ENCODE measurements around the gene PACSIN3. TPM values are rescaled to one million over a fixed set of nuclear protein-coding genes. Genes with fewer than 3 reads are reported as not detected.
A peak's percentile ranks its signal among the peaks of the same experiment; 100 is the strongest.

The PACSIN3 gene
- total RNA-seq, 1 donor from 2014 or later: 69.4 TPM

DNA sequence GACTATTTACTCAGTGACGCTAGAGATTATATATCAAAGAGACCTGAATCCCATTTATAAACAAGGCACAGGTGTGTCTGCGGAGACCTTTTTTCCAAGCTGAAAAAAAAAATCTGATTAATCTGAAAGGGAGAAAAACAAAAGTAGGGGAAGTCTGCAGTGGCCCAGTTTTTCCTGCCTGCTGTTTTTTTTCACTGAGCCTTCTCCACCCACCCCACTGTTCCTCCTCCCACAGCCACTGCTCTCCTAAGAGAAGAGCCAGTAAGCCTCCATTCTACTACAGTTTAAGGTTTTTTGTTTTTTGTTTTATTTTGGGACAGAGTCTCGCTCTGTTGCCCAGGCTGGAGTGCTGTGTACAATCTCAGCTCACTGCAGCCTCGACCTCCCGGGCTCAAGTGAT, 28.0 kb downstream of the PACSIN3 start:
- Mint-ChIP-seq H3K27me3 (ENCODE audit: low read depth) (no peaks in the 10 kb centered on the region), H3K4me3 (ENCODE audit: unreplicated experiment) (no peak overlapping the region), H3K27ac (ENCODE audit: unreplicated experiment) (no peak overlapping the region), H3K4me1 (ENCODE audit: low read depth) (peaks cover 16% of the 10 kb centered on the region), H3K36me3 (ENCODE audit: low read depth) (peaks cover 2% of the 10 kb centered on the region), H3K9me3 (ENCODE audit: low read depth) (no peaks in the 10 kb centered on the region)
- no peak for DNase-seq (ENCODE audit: low spot score)
- TF ChIP-seq, protein P1, sequence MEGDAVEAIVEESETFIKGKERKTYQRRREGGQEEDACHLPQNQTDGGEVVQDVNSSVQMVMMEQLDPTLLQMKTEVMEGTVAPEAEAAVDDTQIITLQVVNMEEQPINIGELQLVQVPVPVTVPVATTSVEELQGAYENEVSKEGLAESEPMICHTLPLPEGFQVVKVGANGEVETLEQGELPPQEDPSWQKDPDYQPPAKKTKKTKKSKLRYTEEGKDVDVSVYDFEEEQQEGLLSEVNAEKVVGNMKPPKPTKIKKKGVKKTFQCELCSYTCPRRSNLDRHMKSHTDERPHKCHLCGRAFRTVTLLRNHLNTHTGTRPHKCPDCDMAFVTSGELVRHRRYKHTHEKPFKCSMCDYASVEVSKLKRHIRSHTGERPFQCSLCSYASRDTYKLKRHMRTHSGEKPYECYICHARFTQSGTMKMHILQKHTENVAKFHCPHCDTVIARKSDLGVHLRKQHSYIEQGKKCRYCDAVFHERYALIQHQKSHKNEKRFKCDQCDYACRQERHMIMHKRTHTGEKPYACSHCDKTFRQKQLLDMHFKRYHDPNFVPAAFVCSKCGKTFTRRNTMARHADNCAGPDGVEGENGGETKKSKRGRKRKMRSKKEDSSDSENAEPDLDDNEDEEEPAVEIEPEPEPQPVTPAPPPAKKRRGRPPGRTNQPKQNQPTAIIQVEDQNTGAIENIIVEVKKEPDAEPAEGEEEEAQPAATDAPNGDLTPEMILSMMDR (IDR thresholded peaks at IDR 0.05): no peak

DNA sequence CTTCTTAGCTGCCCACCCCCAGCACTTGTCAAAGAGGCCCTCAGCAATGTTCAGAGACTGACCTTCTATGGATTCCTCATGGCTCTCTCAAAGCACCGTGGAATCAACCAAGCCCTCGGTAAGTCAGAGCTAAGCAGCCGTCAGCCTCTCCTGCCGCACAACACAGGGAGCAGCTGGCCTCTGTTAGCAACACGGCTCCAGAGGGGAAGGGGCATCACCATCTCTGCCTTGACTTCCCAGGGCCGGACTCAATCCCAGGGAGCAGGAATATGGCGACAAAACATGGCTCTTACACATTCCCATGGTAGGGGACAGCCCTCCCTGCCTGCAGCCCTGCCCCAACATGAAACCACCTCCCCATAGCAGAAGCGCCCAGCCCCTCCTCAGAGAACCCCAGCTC, 28.4 kb downstream of the PACSIN3 start:
- H3K36me3 Mint-ChIP-seq (ENCODE audit: low read depth): peaks cover 2% of the 10 kb centered on the region
- H3K9me3 Mint-ChIP-seq (ENCODE audit: low read depth): no peaks in the 10 kb centered on the region
- no peak overlapping the region for H3K27ac Mint-ChIP-seq (ENCODE audit: unreplicated experiment)
- H3K4me1 Mint-ChIP-seq (ENCODE audit: low read depth): peaks cover 21% of the 10 kb centered on the region
- no peaks in the 10 kb centered on the region for H3K27me3 Mint-ChIP-seq (ENCODE audit: low read depth)
- no peak overlapping the region for H3K4me3 Mint-ChIP-seq (ENCODE audit: unreplicated experiment)
- TF ChIP-seq, protein P1 (IDR thresholded peaks at IDR 0.05): no peak
- peak; percentile 39 for DNase-seq (ENCODE audit: low spot score)

DNA sequence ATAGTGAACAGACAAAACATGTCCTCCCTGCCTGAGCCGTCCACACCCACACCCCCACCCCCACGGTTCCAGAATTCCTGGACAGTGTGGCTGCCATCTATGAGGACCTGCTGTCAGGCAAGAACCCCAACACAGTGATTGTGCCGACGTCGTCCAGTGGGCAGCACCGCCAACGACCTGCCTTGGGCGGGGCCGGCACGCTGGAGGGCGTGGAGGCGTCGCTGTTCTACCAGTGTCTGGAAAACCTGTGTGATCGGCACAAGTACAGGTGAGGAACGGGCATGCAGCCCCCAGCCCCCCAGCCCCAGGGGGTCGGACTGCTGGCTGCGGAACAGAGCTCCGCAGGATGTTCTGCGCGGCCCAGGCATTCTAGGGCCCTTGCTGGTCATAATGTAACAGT, 29.3 kb downstream of the PACSIN3 start:
- Mint-ChIP-seq H3K4me3 (ENCODE audit: unreplicated experiment) (no peak overlapping the region), H3K4me1 (ENCODE audit: low read depth) (peaks cover 19% of the 10 kb centered on the region)
- TF ChIP-seq, protein P1 (IDR thresholded peaks at IDR 0.05): no peak

DNA sequence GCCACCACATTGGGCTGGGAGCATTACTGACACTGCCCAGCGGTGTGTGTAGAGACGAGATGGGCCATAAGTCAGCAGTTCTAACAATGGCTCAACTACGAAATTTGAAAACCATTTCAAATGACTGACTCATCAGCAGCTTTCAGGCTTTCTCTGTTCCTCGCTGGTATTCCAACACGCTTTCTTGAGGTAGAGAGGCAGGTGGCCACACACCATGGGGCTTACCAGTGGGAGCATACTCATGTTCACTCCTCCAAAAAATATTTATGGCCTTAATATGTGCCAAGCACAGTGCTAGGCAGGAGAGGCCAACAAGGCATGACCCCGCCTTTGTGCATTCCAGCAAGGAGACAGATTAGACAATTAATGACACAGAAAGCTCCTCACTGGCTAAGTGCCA, 29.9 kb downstream of the PACSIN3 start:
- Mint-ChIP-seq H3K36me3 (ENCODE audit: low read depth) (peaks cover 2% of the 10 kb centered on the region), H3K4me1 (ENCODE audit: low read depth) (peaks cover 17% of the 10 kb centered on the region), H3K9me3 (ENCODE audit: low read depth) (no peaks in the 10 kb centered on the region), H3K27me3 (ENCODE audit: low read depth) (no peaks in the 10 kb centered on the region), H3K4me3 (ENCODE audit: unreplicated experiment) (no peak overlapping the region), H3K27ac (ENCODE audit: unreplicated experiment) (no peak overlapping the region)
- TF ChIP-seq, protein P1 (IDR thresholded peaks at IDR 0.05): no peak
- DNase-seq (ENCODE audit: low spot score): no peak

More for the DNA sequence above, 29.3 kb downstream of the PACSIN3 start:
- H3K36me3 Mint-ChIP-seq (ENCODE audit: low read depth): peaks cover 2% of the 10 kb centered on the region
- no peak overlapping the region for H3K27ac Mint-ChIP-seq (ENCODE audit: unreplicated experiment)
- no peaks in the 10 kb centered on the region for H3K27me3 Mint-ChIP-seq (ENCODE audit: low read depth)
- no peaks in the 10 kb centered on the region for H3K9me3 Mint-ChIP-seq (ENCODE audit: low read depth)
- DNase-seq (ENCODE audit: low spot score): peak; percentile 47

DNA sequence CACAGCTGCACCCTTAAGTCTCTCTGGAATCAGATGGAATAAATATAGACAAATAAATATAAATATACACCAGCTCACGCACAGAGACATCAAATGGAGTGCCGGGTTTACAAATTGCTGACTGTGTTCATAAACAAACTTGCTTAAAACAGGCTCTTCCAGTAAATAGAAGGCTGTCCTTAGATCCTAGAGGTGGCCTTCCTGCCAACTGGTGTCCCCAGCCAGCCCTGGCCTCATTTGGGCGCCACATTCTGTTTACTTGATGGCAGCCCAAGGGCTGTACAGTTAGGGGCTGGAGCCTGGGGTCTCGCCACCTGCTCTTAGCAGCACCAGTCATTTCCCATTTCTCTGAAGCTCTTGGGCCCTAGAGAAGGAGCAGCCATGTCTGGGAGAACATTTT, 30.4 kb downstream of the PACSIN3 start:
- no peak overlapping the region for H3K4me3 Mint-ChIP-seq (ENCODE audit: unreplicated experiment)
- no peak for DNase-seq (ENCODE audit: low spot score)
- TF ChIP-seq, protein P1 (IDR thresholded peaks at IDR 0.05): no peak
- H3K9me3 Mint-ChIP-seq (ENCODE audit: low read depth): no peaks in the 10 kb centered on the region
- H3K27me3 Mint-ChIP-seq (ENCODE audit: low read depth): no peaks in the 10 kb centered on the region
- H3K36me3 Mint-ChIP-seq (ENCODE audit: low read depth): peaks cover 4% of the 10 kb centered on the region
- H3K27ac Mint-ChIP-seq (ENCODE audit: unreplicated experiment): no peak overlapping the region
- H3K4me1 Mint-ChIP-seq (ENCODE audit: low read depth): peaks cover 17% of the 10 kb centered on the region
